Measurements from ENCODE around the gene SLC9A8. TPM values are rescaled to one million over a fixed set of nuclear protein-coding genes. Genes with fewer than 3 reads are reported as not detected.

The SLC9A8 gene
- total and polyA plus RNA-seq, 2 donors (not counting 1 experiment from before 2014, with no cell fraction given) = 17.8 to 29.7 TPM

- POLR2A ChIA-PET = no interaction called here
Measured at GRCh38 chr20:49850463-49851230, 38.0 kb downstream of the SLC9A8 start.

GRCh38 chr20:49851231-49851705 is 38.6 kb downstream of the SLC9A8 start:
- DNase-seq (no peak), ATAC-seq (ENCODE audit: low read depth) (no peak)
- TF ChIP-seq, protein P1, sequence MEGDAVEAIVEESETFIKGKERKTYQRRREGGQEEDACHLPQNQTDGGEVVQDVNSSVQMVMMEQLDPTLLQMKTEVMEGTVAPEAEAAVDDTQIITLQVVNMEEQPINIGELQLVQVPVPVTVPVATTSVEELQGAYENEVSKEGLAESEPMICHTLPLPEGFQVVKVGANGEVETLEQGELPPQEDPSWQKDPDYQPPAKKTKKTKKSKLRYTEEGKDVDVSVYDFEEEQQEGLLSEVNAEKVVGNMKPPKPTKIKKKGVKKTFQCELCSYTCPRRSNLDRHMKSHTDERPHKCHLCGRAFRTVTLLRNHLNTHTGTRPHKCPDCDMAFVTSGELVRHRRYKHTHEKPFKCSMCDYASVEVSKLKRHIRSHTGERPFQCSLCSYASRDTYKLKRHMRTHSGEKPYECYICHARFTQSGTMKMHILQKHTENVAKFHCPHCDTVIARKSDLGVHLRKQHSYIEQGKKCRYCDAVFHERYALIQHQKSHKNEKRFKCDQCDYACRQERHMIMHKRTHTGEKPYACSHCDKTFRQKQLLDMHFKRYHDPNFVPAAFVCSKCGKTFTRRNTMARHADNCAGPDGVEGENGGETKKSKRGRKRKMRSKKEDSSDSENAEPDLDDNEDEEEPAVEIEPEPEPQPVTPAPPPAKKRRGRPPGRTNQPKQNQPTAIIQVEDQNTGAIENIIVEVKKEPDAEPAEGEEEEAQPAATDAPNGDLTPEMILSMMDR (IDR thresholded peaks at IDR 0.05) = no peak
- TF ChIP-seq EZH2 (IDR thresholded peaks at IDR 0.05; ENCODE audit: borderline replicate concordance, insufficient read depth, low read depth, low read length, poor library complexity, severe bottlenecking) = no peak
- WGBS (ENCODE audit: insufficient coverage) = 90% methylated on average over 2 of the region's 3 CpGs
- H3K4me3 Mint-ChIP-seq = no peak overlapping the region
- Histone ChIP-seq H3K4me2 (replicated peaks; ENCODE audit: low read depth, low read length, poor library complexity, severe bottlenecking) (no peak overlapping the region), H3K36me3 (replicated peaks in 1 of 2; ENCODE audit: control extremely low read depth in 1 of 2, control insufficient read depth in 1 of 2, extremely low read depth in 1 of 2, insufficient read depth in 2 of 2, low read length in 1 of 2) (peaks cover 0 to 61% of the 10 kb centered on the region in 2 experiments), H4K20me1 (ENCODE audit: control insufficient read depth, insufficient read depth, low read length, poor library complexity, severe bottlenecking) (no peaks in the 10 kb centered on the region), H3K9me3 (ENCODE audit: control extremely low read depth in 1 of 3, control insufficient read depth in 2 of 3, insufficient read depth in 1 of 3, low read length in 2 of 3) (no peaks in the 10 kb centered on the region), H3K4me3 (ENCODE audit: control extremely low read depth in 1 of 5, extremely low read depth in 1 of 5, insufficient read depth in 1 of 5, low read depth in 2 of 5, low read length in 4 of 5) (no peak overlapping the region), H2AFZ (ENCODE audit: insufficient read depth, low read depth, low read length, poor library complexity, severe bottlenecking) (no peak overlapping the region), H3K79me2 (ENCODE audit: control insufficient read depth, insufficient read depth, low read length) (no peaks in the 10 kb centered on the region), H3K27me3 (replicated peaks in 1 of 4; ENCODE audit: control extremely low read depth in 1 of 4, control insufficient read depth in 3 of 4, insufficient read depth in 4 of 4, low read length in 3 of 4) (no peaks in the 10 kb centered on the region), H3K4me1 (ENCODE audit: control insufficient read depth in 2 of 2, insufficient read depth in 2 of 2, low read length in 2 of 2) (no peaks in the 10 kb centered on the region), H3K9ac (ENCODE audit: low read length) (no peak overlapping the region), H3K27ac (ENCODE audit: low read length in 2 of 2) (no peak overlapping the region)
- peaks cover 4% of the 10 kb centered on the region for H3K4me1 Mint-ChIP-seq
- H3K9me3 Mint-ChIP-seq (ENCODE audit: insufficient read depth) = no peaks in the 10 kb centered on the region
- ChIA-PET POLR2A (no interaction called here), CTCF (interaction anchor here (0.6 to 3.8 kb wide), 4 partner anchors 13 to 243 kb away, joined by 3 to 17 read pairs (median 4); no protein-coding TSS in a partner anchor)
- H3K27me3 Mint-ChIP-seq = no peaks in the 10 kb centered on the region
- intact Hi-C loops (cut with micrococcal nuclease) = no loop called here
- no peak overlapping the region for H3K27ac Mint-ChIP-seq

More at GRCh38 chr20:49850463-49851230, 38.0 kb downstream of the SLC9A8 start:
- Histone ChIP-seq H3K27ac (ENCODE audit: low read length in 2 of 2) (no peak overlapping the region), H2AFZ (ENCODE audit: insufficient read depth, low read depth, low read length, poor library complexity, severe bottlenecking) (no peak overlapping the region), H3K27me3 (replicated peaks in 1 of 4; ENCODE audit: control extremely low read depth in 1 of 4, control insufficient read depth in 3 of 4, insufficient read depth in 4 of 4, low read length in 3 of 4) (no peaks in the 10 kb centered on the region), H3K4me3 (ENCODE audit: control extremely low read depth in 1 of 5, extremely low read depth in 1 of 5, insufficient read depth in 1 of 5, low read depth in 2 of 5, low read length in 4 of 5) (no peak overlapping the region), H3K4me2 (replicated peaks; ENCODE audit: low read depth, low read length, poor library complexity, severe bottlenecking) (no peak overlapping the region), H3K36me3 (replicated peaks in 1 of 2; ENCODE audit: control extremely low read depth in 1 of 2, control insufficient read depth in 1 of 2, extremely low read depth in 1 of 2, insufficient read depth in 2 of 2, low read length in 1 of 2) (peaks cover 0 to 56% of the 10 kb centered on the region in 2 experiments), H3K79me2 (ENCODE audit: control insufficient read depth, insufficient read depth, low read length) (no peaks in the 10 kb centered on the region), H3K4me1 (ENCODE audit: control insufficient read depth in 2 of 2, insufficient read depth in 2 of 2, low read length in 2 of 2) (no peaks in the 10 kb centered on the region), H3K9me3 (ENCODE audit: control extremely low read depth in 1 of 3, control insufficient read depth in 2 of 3, insufficient read depth in 1 of 3, low read length in 2 of 3) (no peaks in the 10 kb centered on the region), H4K20me1 (ENCODE audit: control insufficient read depth, insufficient read depth, low read length, poor library complexity, severe bottlenecking) (peaks cover 4% of the 10 kb centered on the region), H3K9ac (ENCODE audit: low read length) (no peak overlapping the region)
- ATAC-seq (ENCODE audit: low read depth) = no peak
- Mint-ChIP-seq H3K4me3 (no peak overlapping the region), H3K9me3 (ENCODE audit: insufficient read depth) (no peaks in the 10 kb centered on the region), H3K4me1 (peaks cover 4% of the 10 kb centered on the region), H3K27ac (no peak overlapping the region), H3K27me3 (no peaks in the 10 kb centered on the region)
- intact Hi-C loops (cut with micrococcal nuclease) = no loop called here
- DNase-seq = no peak
- TF ChIP-seq, protein P1 (IDR thresholded peaks at IDR 0.05) = no peak
- no peak for TF ChIP-seq EZH2 (IDR thresholded peaks at IDR 0.05; ENCODE audit: borderline replicate concordance, insufficient read depth, low read depth, low read length, poor library complexity, severe bottlenecking)
- CTCF ChIA-PET = interaction anchor here (0.5 to 3.8 kb wide), 7 partner anchors 9 to 243 kb away, joined by 3 to 17 read pairs (median 3); no protein-coding TSS in a partner anchor
- WGBS (ENCODE audit: insufficient coverage) = no CpG with 5 or more reads among the region's 8 CpGs

Data from B cell (primary cell).